GM23338 (cell line): ENCODE results near the gene RHOA. TPM values are rescaled to one million over a fixed set of nuclear protein-coding genes. Genes with fewer than 3 reads are reported as not detected.

Source experiments
- ATAC-seq: fragments of 200-7000 bp; cut with Tn5 transposase; 3 replicates; pipeline ENCODE4 v1.9.1; 2020
- DNase-seq: peaks from one replicate; pipeline ENCODE4 v3.0.0-alpha.2; 2015; ENCODE audit warnings: low spot score
- H2AFZ ChIP-seq: fragments of 200-600 bp; sonication (generic); 2 replicates; pipeline ENCODE4 v1.8.0; 2016; ENCODE audit warnings: antibody characterized with exemption, mild to moderate bottlenecking, moderate library complexity
- H3F3A ChIP-seq: fragments of 200-600 bp; sonication (generic); replicated peaks from 2 replicates; pipeline ENCODE4 v1.8.0; 2017; ENCODE audit warnings: antibody characterized with exemption, mixed run types, low read depth
- H3K27ac ChIP-seq: fragments of 200-600 bp; sonication (generic); 2 replicates; pipeline ENCODE4 v1.6.1; 2016; ENCODE audit warnings: low read depth
- H3K27me3 ChIP-seq: fragments of 200-600 bp; sonication (generic); 2 replicates; pipeline ENCODE4 v1.8.0; 2016; ENCODE audit warnings: mild to moderate bottlenecking, mixed run types, moderate library complexity; ENCODE audit not compliant: insufficient read depth
- H3K36me3 ChIP-seq: fragments of 200-600 bp; sonication (generic); 2 replicates; pipeline ENCODE4 v1.8.0; 2016; ENCODE audit warnings: mild to moderate bottlenecking; ENCODE audit not compliant: insufficient read depth
- H3K4me1 ChIP-seq: fragments of 200-600 bp; sonication (generic); 2 replicates; pipeline ENCODE4 v1.8.0; 2016; ENCODE audit warnings: mild to moderate bottlenecking, moderate library complexity; ENCODE audit not compliant: insufficient read depth
- H3K4me2 ChIP-seq: fragments of 200-600 bp; sonication (generic); 2 replicates; pipeline ENCODE4 v1.7.1; 2017; ENCODE audit warnings: mixed run types
- H3K4me3 ChIP-seq: fragments of 200-600 bp; sonication (generic); 2 replicates; pipeline ENCODE4 v1.6.1; 2016; ENCODE audit warnings: mixed run types
- H3K79me2 ChIP-seq: fragments of 200-600 bp; sonication (generic); replicated peaks from 2 replicates; pipeline ENCODE4 v1.8.0; 2017; ENCODE audit warnings: mild to moderate bottlenecking; ENCODE audit not compliant: insufficient read depth
- H3K9me2 ChIP-seq: fragments of 200-600 bp; sonication (generic); 2 replicates; pipeline ENCODE4 v1.8.0; 2017; ENCODE audit not compliant: insufficient read depth
- H4K20me1 ChIP-seq: fragments of 200-600 bp; sonication (generic); replicated peaks from 2 replicates; pipeline ENCODE4 v1.8.0; 2017; ENCODE audit warnings: mild to moderate bottlenecking; ENCODE audit not compliant: insufficient read depth
- H3K27ac Mint-ChIP-seq: 2 replicates; pipeline ENCODE4 v1.8.0; 2020; ENCODE audit warnings: inconsistent platforms, mild to moderate bottlenecking, moderate library complexity, mixed read lengths
- H3K27me3 Mint-ChIP-seq: 3 replicates; pipeline ENCODE4 v1.8.0; 2022; ENCODE audit warnings: low read depth, mild to moderate bottlenecking, moderate library complexity, mixed read lengths, inconsistent platforms; ENCODE audit not compliant: insufficient read depth, poor library complexity
- H3K36me3 Mint-ChIP-seq: 3 replicates; pipeline ENCODE4 v1.8.0; 2021; ENCODE audit warnings: low read depth, mild to moderate bottlenecking, inconsistent platforms, moderate library complexity, mixed read lengths
- H3K4me1 Mint-ChIP-seq: 3 replicates; pipeline ENCODE4 v1.8.0; 2020; ENCODE audit warnings: mild to moderate bottlenecking, inconsistent platforms, mixed read lengths
- H3K4me3 Mint-ChIP-seq: 3 replicates; pipeline ENCODE4 v1.8.0; 2021; ENCODE audit warnings: moderate library complexity, mild to moderate bottlenecking, inconsistent platforms, mixed read lengths
- H3K9me3 Mint-ChIP-seq: 3 replicates; pipeline ENCODE4 v1.8.0; 2020; ENCODE audit warnings: moderate library complexity, mild to moderate bottlenecking, inconsistent platforms, mixed read lengths
- CREB1 ChIP-seq: fragments of 250-450 bp; sonication (Bioruptor Pico); IDR thresholded peaks from 2 replicates; pipeline ENCODE4 v1.5.0; 2020; ENCODE audit warnings: low read depth, mild to moderate bottlenecking, moderate library complexity
- CTCF ChIP-seq, 2 experiments: fragments of 200-600 bp in 1 of 2; sonication (generic) in 1 of 2; conservative IDR thresholded peaks; 2 replicates each; pipeline versions ENCODE4 v1.5.1 to v1.6.1; 2016 to 2017; ENCODE audit warnings: antibody characterized with exemption in 2 of 2, low read depth in 2 of 2, mild to moderate bottlenecking in 2 of 2, moderate library complexity in 1 of 2
- ETS1 ChIP-seq: IDR thresholded peaks from 2 replicates; pipeline ENCODE4 v1.6.1; 2016; ENCODE audit warnings: antibody characterized with exemption
- EZH2 ChIP-seq: fragments of 200-600 bp; sonication (generic); IDR thresholded peaks from one replicate; pipeline ENCODE4 v1.8.0; 2017; ENCODE audit warnings: antibody characterized with exemption, mild to moderate bottlenecking, low read depth; ENCODE audit not compliant: unreplicated experiment
- JUNB ChIP-seq: IDR thresholded peaks from one replicate; pipeline ENCODE4 v1.6.1; 2016; ENCODE audit warnings: antibody characterized with exemption; ENCODE audit not compliant: unreplicated experiment
- NANOG ChIP-seq: IDR thresholded peaks from 2 replicates; pipeline ENCODE4 v1.6.1; 2016; ENCODE audit warnings: antibody characterized with exemption, borderline replicate concordance
- POLR2AphosphoS5 ChIP-seq: IDR thresholded peaks from 2 replicates; pipeline ENCODE4 v1.6.1; 2016; ENCODE audit warnings: antibody characterized with exemption, low read depth
- REST ChIP-seq: IDR thresholded peaks from one replicate; pipeline ENCODE4 v1.6.1; 2018; ENCODE audit warnings: antibody characterized with exemption; ENCODE audit not compliant: unreplicated experiment
- STAT1 ChIP-seq: IDR thresholded peaks from one replicate; pipeline ENCODE4 v1.6.1; 2016; ENCODE audit warnings: antibody characterized with exemption; ENCODE audit not compliant: unreplicated experiment
- ZNF114 ChIP-seq: fragments of 250-450 bp; sonication (Bioruptor Pico); IDR thresholded peaks from 2 replicates; pipeline ENCODE4 v1.5.0; 2020; ENCODE audit warnings: mild to moderate bottlenecking, moderate library complexity
- ZNF462 ChIP-seq: fragments of 250-450 bp; sonication (Bioruptor Pico); IDR thresholded peaks from 2 replicates; pipeline ENCODE4 v1.5.0; 2020; ENCODE audit warnings: mild to moderate bottlenecking, moderate library complexity
- polyA plus RNA-seq: library from polyadenylated mRNA; unstranded; fragments of >200 nt; fragmentation: Nextera tagmentation; extraction: Ambion mirVana; gene quantifications from 2 replicates; pipeline ENCODE4 v1.2.1, GENCODE V29; 2016
- total RNA-seq: library from RNA; depleted of rRNA; stranded (reverse); fragments of >200 nt; shearing (Covaris generic); gene quantifications from 2 replicates; pipeline ENCODE4 v1.2.3, GENCODE V29; 2014

Gene RHOA
- total and polyA plus RNA-seq, 2 experiments from 2014 or later: 248 to 373 TPM

GRCh38 chr3:49456466-49456865, 44.7 kb upstream of the RHOA start:
- Mint-ChIP-seq H3K36me3 (no peaks in the 10 kb centered on the region), H3K9me3 (no peaks in the 10 kb centered on the region), H3K27me3 (peaks cover 7% of the 10 kb centered on the region), H3K4me3 (no peak overlapping the region), H3K27ac (no peak overlapping the region), H3K4me1 (peaks cover 44% of the 10 kb centered on the region)
- Histone ChIP-seq H3K27me3 (no peaks in the 10 kb centered on the region), H3K4me2 (no peak overlapping the region), H3K79me2 (no peaks in the 10 kb centered on the region), H3K36me3 (no peaks in the 10 kb centered on the region), H3K4me3 (no peak overlapping the region), H3F3A (peaks cover 13% of the 10 kb centered on the region; the same call in 1 of the 2 replicates), H3K27ac (no peak overlapping the region), H4K20me1 (no peaks in the 10 kb centered on the region), H3K9me2 (no peaks in the 10 kb centered on the region), H3K4me1 (peaks cover 32% of the 10 kb centered on the region), H2AFZ (no peak overlapping the region)
- no peak for TF ChIP-seq REST
- TF ChIP-seq EZH2: no peak
- TF ChIP-seq ETS1: no peak
- no peak for TF ChIP-seq POLR2AphosphoS5
- no peak for TF ChIP-seq NANOG
- TF ChIP-seq CTCF (conservative IDR thresholded peaks at IDR 0.05; ENCODE audit: low read depth in 2 of 2): no peak
- TF ChIP-seq STAT1: no peak
- TF ChIP-seq ZNF114 (CRISPR knock-in tag): no peak
- no peak for TF ChIP-seq JUNB
- TF ChIP-seq ZNF462 (CRISPR knock-in tag): no peak
- no peak for TF ChIP-seq CREB1 (CRISPR knock-in tag)
- no peak for ATAC-seq
- no peak for DNase-seq
